NCI-H2196 treated with DMSO at 0.1 percent for 48 hours (cell line): ENCODE measurements around the gene PLEKHA8.
"Not testable (repeated sequence)": the region's sequence is repeated elsewhere in the genome, so short reads cannot be mapped to it uniquely, and the experiment has no call there.

Experiments
- DNase-seq: peaks from one replicate; lab custom pipeline; 2025; ENCODE audit not compliant: unreplicated experiment; lab: John Stamatoyannopoulos, UW

Gene PLEKHA8

GRCh38 chr7:30062587-30062986 is 34.4 kb downstream of the PLEKHA8 start:
- peak; percentile 8 for DNase-seq

DNA sequence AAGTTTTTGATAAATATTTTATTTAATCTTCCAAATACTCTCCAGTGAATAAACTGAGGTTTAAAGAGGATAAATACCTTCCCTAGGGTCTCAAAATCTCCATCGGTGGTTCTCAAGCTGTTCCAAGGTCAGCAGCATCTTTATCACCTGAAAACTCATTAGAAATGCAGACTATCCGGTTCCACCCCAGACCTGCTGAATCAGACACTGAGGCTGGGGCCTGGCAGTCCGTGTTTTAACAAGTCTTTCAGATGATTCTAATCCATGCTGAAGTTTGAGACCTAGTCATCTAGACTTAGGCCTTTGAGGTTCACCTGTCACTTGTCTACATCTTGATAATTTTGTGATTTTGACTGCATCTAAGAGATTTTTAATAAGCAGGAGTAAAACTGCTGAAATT is 37.5 kb downstream of the PLEKHA8 start:
- no peak for DNase-seq

DNA sequence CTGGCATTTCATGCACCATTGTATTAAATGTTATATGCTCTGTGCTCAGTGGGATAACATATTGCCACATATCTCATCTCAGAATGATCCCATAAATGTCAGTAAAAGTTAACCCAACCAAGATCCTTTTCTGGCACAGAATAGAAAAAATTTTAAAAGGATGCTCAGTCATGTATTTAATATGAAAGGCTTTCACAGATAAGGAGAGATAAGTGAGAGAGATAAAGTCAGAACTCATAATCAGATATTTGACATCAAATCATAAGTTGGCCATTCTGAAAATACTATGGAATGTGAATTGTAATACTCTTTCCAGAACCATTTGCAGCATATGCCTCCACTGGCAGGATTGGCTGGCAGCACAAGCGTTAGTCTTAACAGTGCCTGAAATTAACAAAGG is 38.5 kb downstream of the PLEKHA8 start:
- no peak for DNase-seq

DNA sequence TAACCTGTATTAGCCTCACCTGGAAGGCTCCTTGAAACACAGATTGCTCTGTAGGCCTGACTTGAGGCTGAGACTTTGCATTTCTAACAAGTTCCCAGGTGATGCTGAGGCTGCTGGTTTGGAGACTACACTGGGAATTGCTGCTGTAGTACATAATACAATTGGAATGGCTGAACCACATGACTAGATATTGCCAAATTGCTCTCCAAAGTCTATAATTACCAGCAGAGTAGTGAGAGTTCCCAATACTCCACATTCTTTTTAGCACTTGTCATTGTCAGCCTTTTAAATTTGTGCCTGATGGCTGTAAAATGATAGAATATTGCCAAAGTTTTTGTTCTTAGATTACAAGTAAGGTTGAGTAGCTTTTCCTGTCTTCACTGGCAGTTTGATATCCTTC is 39.9 kb downstream of the PLEKHA8 start:
- no peak for DNase-seq

DNA sequence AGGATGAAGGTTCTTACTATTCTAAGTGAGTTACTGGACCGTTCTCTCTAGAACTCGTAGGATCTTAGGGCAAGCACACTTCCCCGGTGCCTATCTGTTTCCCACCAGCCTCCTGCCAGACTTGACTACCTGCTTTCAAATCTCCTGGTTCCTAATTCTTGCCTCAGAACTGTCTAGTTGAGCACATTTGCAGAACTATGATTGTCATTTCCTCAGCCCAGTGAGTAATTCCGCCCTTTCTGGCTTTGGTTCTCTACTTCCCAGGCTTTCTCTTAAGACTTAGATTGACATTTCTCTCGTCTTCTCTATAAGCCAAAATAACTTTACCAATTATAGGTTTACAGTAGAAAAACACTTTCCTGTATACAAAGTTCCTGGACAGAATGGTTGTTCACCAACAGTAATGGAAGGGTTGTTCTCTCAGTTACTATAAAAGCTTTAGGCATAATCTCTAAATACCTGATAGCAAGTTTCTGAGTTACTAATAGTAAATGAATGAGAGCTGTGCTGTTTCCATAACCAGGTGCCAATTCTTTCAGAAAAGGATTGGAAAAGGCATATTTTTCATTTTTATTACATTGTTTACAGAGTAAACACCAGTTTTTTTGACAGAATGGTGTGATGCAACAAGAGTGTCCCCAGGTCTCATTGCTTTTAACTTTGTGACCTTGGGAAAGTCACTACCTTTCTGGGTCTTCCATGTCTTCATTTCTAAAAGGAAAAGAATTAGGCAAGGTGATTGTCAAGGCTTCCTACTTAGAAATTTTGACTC is 41.1 kb downstream of the PLEKHA8 start:
- DNase-seq, result no peak

GRCh38 chr7:30070052-30070451 is 41.8 kb downstream of the PLEKHA8 start:
- no peak for DNase-seq

- DNase-seq, result no peak
These were observed 44.5 kb downstream of the PLEKHA8 start for GRCh38 chr7:30072735-30073134.

- DNase-seq, result peak; percentile 19
These were observed 46.3 kb downstream of the PLEKHA8 start for GRCh38 chr7:30074422-30075030.

DNA sequence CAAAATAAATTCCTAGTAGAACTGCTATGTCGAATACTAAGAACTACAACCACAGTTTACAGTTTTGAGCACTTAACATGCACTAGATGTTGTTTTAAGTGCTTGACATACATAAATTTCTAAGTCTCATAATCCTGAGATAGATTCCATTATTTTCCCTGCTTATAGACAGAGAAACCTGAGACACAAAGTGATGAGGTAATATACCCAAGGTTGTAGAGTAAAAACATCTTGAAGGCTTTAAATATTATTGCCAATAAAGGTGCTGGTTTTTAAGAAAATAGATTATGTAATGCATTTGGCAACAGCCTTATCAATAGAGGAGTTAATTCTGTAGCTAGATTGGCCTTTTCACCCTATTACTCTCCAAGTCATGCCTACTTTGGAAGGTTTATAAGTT is 48.2 kb downstream of the PLEKHA8 start:
- no peak for DNase-seq

GRCh38 chr7:30078280-30078679 is 50.1 kb downstream of the PLEKHA8 start:
- DNase-seq, result no peak

DNA sequence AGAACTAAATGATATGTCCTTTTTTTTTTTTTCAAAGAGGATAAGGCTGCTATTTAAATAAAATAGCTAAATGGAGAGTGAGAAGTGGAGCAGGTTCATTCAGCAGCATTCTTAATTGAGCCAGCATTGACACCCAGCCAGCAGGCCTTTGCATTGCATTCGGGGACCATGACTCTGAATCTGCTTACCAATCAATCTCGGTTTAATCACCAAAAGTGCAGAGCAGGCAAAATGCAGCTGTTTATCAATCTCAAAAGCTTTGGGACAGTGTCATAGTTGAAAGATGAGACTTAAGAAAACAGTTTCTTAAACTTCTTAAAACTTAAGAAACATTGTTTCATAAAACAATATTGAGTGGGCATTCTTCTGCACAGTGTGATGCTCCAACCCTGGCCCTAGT is 51.7 kb downstream of the PLEKHA8 start:
- DNase-seq, result no peak

- DNase-seq, result no peak
These were observed 52.6 kb downstream of the PLEKHA8 start for GRCh38 chr7:30080818-30081217.

DNA sequence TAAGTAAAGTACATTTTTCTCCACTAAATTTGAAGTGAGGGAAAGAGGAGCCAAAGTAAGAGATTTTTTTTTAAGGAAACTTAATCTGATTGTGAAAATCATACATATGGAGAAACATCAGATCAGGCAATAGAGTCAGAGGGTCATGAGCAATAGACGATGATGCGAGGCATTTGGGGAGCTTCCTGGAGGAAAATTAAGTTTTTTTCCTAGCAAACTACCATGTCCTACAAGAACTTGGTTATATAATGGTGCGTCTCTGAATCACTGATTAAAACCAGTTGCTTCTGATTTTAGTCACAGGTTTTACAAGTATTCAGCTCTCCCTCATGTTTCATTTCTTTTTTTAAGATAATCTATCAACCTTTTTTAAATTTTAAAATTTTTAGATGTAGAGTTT is 54.5 kb downstream of the PLEKHA8 start:
- DNase-seq, result no peak

DNA sequence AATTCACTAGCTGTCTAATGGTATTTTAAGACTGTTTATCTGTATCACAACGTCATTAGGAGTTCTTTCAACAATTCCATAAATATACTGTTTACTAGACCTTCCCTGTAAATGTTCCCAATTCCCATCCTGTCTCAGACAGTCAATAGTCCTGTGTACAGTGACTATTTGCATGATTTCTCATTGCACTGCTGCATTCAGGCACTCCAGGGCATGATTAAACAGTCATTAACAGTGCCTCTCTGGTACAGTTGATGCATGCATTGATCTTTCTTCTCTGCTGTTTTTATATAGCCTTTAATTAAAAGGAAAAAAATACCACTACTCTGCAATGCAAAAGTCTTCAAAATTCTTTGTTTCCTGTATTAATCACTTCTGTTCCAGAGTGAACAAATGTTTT is 55.1 kb downstream of the PLEKHA8 start:
- no peak for DNase-seq

- DNase-seq, result no peak
These were observed 56.0 kb downstream of the PLEKHA8 start for GRCh38 chr7:30084212-30084611.

DNA sequence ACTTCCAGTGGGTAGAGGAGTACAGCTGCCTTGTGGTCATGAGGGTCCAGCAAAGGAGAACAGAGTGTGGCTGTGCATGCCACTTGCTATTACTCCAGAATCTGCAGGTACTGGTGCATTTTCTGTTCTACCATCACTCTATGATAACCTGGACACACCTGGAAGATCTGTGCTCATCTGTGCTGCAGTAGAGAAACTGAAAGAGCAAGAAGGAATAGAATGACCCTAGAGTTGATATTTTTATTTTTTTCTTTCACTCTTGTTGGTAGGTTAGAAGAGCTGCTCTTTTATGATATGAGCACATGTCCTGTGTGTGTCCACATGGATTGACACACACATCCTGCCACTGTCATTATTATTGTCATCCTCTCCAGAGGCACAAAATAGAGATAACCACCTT is 58.3 kb downstream of the PLEKHA8 start:
- no peak for DNase-seq

GRCh38 chr7:30087371-30087770 is 59.2 kb downstream of the PLEKHA8 start:
- DNase-seq, result no peak

DNA sequence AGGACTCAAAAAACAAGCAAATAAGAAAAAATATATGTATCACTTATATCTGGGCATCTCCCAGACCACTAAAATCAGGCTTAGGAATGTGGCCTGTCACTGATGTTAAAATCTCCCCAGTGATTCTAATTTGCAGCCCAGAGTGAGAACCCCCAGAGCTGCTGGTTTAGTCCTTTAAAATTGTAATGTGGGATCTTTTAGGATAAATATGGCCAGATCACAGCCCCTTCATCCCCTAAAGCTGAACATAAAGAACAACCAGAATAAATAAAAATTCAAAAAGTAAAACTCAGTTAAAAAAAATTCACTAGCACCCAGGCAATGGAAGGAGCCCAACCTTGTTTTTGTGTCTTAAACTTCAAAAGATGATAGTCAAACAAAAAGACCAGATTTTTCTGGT is 60.1 kb downstream of the PLEKHA8 start:
- DNase-seq, result no peak

- no peak for DNase-seq
These were observed 61.9 kb downstream of the PLEKHA8 start for GRCh38 chr7:30090111-30090510.

- DNase-seq, result no peak
These were observed 63.3 kb downstream of the PLEKHA8 start for GRCh38 chr7:30091491-30091912.

- no peak for DNase-seq
These were observed 63.8 kb downstream of the PLEKHA8 start for GRCh38 chr7:30091987-30092386.

- DNase-seq, result no peak
These were observed 65.3 kb downstream of the PLEKHA8 start for GRCh38 chr7:30093420-30093952.

DNA sequence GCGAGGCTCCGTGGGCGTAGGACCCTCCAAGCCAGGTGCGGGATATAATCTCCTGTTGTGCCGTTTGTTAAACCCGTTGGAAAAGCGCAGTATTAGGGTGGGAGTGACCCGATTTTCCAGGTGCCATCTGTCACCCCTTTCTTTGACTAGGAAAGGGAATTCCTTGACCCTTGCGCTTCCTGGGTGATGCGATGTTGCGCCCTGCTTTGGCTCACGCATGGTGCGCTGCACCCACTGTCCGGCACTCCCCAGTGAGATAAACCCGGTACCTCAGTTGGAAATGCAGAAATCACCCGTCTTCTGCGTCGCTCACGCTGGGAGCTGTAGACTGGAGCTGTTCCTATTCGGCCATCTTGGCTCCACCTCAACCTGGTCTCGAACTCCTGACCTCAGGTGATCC is 70.4 kb downstream of the PLEKHA8 start:
- DNase-seq, result not testable (repeated sequence)
